ENCODE measurements around the gene ACLY. TPM values are rescaled to one million over a fixed set of nuclear protein-coding genes. Genes with fewer than 3 reads are reported as not detected.
"Not testable (repeated sequence)": the region's sequence is repeated elsewhere in the genome, so short reads cannot be mapped to it uniquely, and the experiment has no call there.

Gene ACLY
- total and polyA plus RNA-seq, 11 donors = 8.3 to 55.5 (median 34.7) TPM

- TF ChIP-seq POLR2A (IDR thresholded peaks at IDR 0.05) (no peak), CTCF (IDR thresholded peaks at IDR 0.05) (no peak)
- H3K27ac ChIP-seq = peak overlapping the region in 6 of 12 donors; percentile 46 to 88 (median 80)
- no peak for ATAC-seq
Observed at GRCh38 chr17:41836550-41837196, 82.1 kb downstream of the ACLY start.

GRCh38 chr17:41835800-41836549 is 82.8 kb downstream of the ACLY start, which contains the start of gene NT5C3B:
NT5C3B (minus strand) TSS chr17:41836232; CDS start chr17:41836193, 39 bp downstream.
- H3K9me3 ChIP-seq = no peaks in the 10 kb centered on the region
- H3K4me1 ChIP-seq = peaks cover 0 to 17% (median 12%) of the 10 kb centered on the region in 12 donors
- ATAC-seq (peak; percentile 68 to 96 (median 92)), DNase-seq (peak; percentile 54 to 83 (median 68))
- no peaks in the 10 kb centered on the region for H3K27me3 ChIP-seq
- 1 to 5% (median 1%) methylated on average over 17 to 72 of the region's 72 CpGs for WGBS, 4 donors
- peaks cover 0 to 25% (median 18%) of the 10 kb centered on the region in 9 donors for H3K36me3 ChIP-seq
- H3K27ac ChIP-seq = peak within 1 kb of the TSS in 11 of 12 donors; percentile 6 to 88 (median 64)
- intact Hi-C loops (cut with DNase I) = loop anchor here in 1 of 10 donors (2.0 kb wide), 1 partner anchor 23 kb away; the partner anchor contains the start of gene FKBP10
- peak within 1 kb of the TSS; percentile 73 to 97 (median 88) for H3K4me3 ChIP-seq
- TF ChIP-seq POLR2A (IDR thresholded peaks at IDR 0.05) (no peak), CTCF (IDR thresholded peaks at IDR 0.05) (no peak)

More at GRCh38 chr17:41836550-41837196, 82.1 kb downstream of the ACLY start:
- intact Hi-C loops (cut with DNase I) = no loop called here
- Histone ChIP-seq H3K27me3 (no peaks in the 10 kb centered on the region), H3K9me3 (no peaks in the 10 kb centered on the region), H3K4me1 (peaks cover 0 to 17% (median 12%) of the 10 kb centered on the region in 12 donors), H3K36me3 (peaks cover 0 to 18% (median 11%) of the 10 kb centered on the region in 9 donors), H3K4me3 (peak overlapping the region; percentile 73 to 97 (median 88))
- DNase-seq = no peak
- 60 to 81% (median 61%) methylated on average over 21 of the region's 21 CpGs for WGBS, 4 donors

DNA sequence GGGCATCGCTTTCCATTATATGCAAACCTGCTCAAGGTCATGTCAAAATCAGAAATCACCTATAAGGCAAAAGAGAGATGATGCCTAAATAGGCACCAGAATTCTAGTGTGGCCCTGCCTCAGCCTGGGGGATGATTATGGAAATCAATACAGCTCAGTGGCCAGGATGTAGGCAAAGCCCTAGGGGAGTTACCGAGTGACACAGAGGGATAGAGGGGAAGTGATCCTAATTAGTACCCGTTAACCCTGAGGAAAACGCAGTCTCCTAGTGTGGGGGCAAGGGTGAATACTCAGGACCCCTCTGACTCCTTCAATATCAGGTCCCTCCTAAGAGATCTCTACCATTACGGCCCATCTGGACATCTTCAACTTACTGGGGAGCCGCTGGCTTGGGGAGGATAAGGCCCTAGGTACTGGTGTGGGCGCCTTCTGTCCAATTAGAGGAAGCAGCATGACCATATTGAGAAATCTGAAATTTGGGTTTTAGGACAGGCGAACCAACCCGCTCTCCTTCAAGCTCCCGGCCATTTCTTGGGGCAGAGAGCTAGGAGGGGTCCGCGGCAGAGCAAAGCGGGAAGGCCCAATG is 83.4 kb downstream of the ACLY start:
- intact Hi-C loops (cut with DNase I) = loop anchor here in 1 of 10 donors (2.0 kb wide), 1 partner anchor 23 kb away; the partner anchor contains the start of gene FKBP10
- peak overlapping the region in 9 of 12 donors; percentile 6 to 88 (median 72) for H3K27ac ChIP-seq
- ATAC-seq (peak; percentile 17 to 63 (median 47)), DNase-seq (no peak)
- H3K27me3 ChIP-seq = no peaks in the 10 kb centered on the region
- H3K4me3 ChIP-seq = peak overlapping the region; percentile 73 to 97 (median 88)
- H3K9me3 ChIP-seq = no peaks in the 10 kb centered on the region
- peaks cover 0 to 17% (median 12%) of the 10 kb centered on the region in 12 donors for H3K4me1 ChIP-seq
- 12 to 14% (median 12%) methylated on average over 13 of the region's 13 CpGs for WGBS, 4 donors
- peaks cover 0 to 32% (median 23%) of the 10 kb centered on the region in 9 donors for H3K36me3 ChIP-seq
- TF ChIP-seq CTCF (IDR thresholded peaks at IDR 0.05) = no peak
- TF ChIP-seq POLR2A (IDR thresholded peaks at IDR 0.05) = no peak

GRCh38 chr17:41829961-41830360 is 88.8 kb downstream of the ACLY start:
- intact Hi-C loops (cut with DNase I) = loop anchor here in 1 of 10 donors (10.0 kb wide), 1 partner anchor 55 kb away; no protein-coding TSS in a partner anchor
- not testable (repeated sequence) for H3K9me3 ChIP-seq, H3K27me3 ChIP-seq, H3K27ac ChIP-seq, ATAC-seq, H3K4me3 ChIP-seq, H3K4me1 ChIP-seq
- H3K36me3 ChIP-seq = peaks cover 0 to 83% (median 71%) of the 10 kb centered on the region in 9 donors
- DNase-seq = peak in 1 of 5 donors; percentile 28
- WGBS, 4 donors = 84 to 88% (median 86%) methylated on average over 10 of the region's 10 CpGs

All from heart left ventricle (tissue), 16 donors.